ENCODE results near the gene DMRT1. TPM values are rescaled to one million over a fixed set of nuclear protein-coding genes. Genes with fewer than 3 reads are reported as not detected.
A peak's percentile ranks its signal among the peaks of the same experiment; 100 is the strongest.
"Not testable (repeated sequence)": the region's sequence is repeated elsewhere in the genome, so short reads cannot be mapped to it uniquely, and the experiment has no call there.

Gene DMRT1
- total RNA-seq, 1 donor from 2014 or later: 0.09 TPM

DNA sequence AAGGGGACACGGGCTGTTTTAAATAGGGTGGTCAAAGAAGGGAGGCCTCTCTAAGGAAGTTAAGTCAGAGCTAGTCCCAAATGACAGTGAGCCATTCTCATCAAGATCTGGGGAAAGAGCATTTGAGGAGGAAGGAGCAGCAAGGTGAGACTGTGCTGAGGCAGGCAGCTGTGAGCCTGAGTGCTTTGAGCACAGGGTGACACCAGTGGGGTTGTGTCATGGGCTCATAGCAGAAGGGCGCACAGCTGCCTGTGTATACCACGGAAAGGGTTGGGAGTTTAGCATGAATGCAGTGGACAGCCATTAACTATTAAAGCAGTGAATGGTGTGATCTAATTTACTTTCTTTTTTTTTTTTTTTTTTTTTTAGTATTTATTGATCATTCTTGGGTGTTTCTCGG is 19.2 kb downstream of the DMRT1 start:
- Histone ChIP-seq H3K4me3 (no peak overlapping the region), H4K20me1 (ENCODE audit: low read depth) (no peaks in the 10 kb centered on the region), H2AFZ (replicated peaks) (no peak overlapping the region), H3K4me2 (no peak overlapping the region), H3K9ac (no peak overlapping the region), H3K4me1 (no peaks in the 10 kb centered on the region), H3K36me3 (no peaks in the 10 kb centered on the region), H3K9me3 (ENCODE audit: low read depth) (no peaks in the 10 kb centered on the region), H3K79me2 (ENCODE audit: low read depth) (no peaks in the 10 kb centered on the region), H3F3A (ENCODE audit: low read depth) (no peaks in the 10 kb centered on the region), H3K27ac (no peak overlapping the region), H3K27me3 (no peaks in the 10 kb centered on the region)
- Mint-ChIP-seq H3K27me3 (ENCODE audit: insufficient read depth, low read depth) (peaks cover 5% of the 10 kb centered on the region), H3K4me3 (no peak overlapping the region), H3K27ac (no peak overlapping the region), H3K9me3 (peaks cover 10% of the 10 kb centered on the region), H3K36me3 (no peaks in the 10 kb centered on the region), H3K4me1 (no peaks in the 10 kb centered on the region)
- TF ChIP-seq, protein P1, sequence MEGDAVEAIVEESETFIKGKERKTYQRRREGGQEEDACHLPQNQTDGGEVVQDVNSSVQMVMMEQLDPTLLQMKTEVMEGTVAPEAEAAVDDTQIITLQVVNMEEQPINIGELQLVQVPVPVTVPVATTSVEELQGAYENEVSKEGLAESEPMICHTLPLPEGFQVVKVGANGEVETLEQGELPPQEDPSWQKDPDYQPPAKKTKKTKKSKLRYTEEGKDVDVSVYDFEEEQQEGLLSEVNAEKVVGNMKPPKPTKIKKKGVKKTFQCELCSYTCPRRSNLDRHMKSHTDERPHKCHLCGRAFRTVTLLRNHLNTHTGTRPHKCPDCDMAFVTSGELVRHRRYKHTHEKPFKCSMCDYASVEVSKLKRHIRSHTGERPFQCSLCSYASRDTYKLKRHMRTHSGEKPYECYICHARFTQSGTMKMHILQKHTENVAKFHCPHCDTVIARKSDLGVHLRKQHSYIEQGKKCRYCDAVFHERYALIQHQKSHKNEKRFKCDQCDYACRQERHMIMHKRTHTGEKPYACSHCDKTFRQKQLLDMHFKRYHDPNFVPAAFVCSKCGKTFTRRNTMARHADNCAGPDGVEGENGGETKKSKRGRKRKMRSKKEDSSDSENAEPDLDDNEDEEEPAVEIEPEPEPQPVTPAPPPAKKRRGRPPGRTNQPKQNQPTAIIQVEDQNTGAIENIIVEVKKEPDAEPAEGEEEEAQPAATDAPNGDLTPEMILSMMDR (IDR thresholded peaks at IDR 0.05): no peak
- no peak for TF ChIP-seq EZH2phosphoT487 (IDR thresholded peaks at IDR 0.05)
- TF ChIP-seq EZH2 (IDR thresholded peaks at IDR 0.05): no peak
- no peak for DNase-seq (ENCODE audit: low spot score)

DNA sequence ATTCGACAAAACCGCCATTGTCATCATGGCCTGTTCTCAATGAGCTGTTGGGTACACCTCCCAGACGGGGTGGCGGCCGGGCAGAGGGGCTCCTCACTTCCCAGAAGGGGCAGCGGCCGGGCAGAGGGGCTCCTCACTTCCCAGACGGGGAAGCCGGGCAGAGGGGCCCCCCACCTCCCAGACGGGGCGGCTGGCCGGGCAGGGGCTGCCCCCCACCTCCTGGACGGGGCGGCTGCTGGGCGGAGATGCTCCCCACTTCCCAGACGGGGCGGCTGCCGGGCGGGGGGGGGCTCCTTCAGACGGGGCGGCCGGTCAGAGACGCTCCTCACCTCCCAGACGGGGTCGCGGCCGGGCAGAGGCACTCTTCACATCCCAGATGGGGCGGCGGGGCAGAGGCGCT is 20.0 kb downstream of the DMRT1 start:
- not testable (repeated sequence) for H3K36me3 Mint-ChIP-seq; H3K27me3 Mint-ChIP-seq (ENCODE audit: insufficient read depth, low read depth); H2AFZ ChIP-seq (replicated peaks); H3K9me3 ChIP-seq (ENCODE audit: low read depth); H3K9ac ChIP-seq; H3K79me2 ChIP-seq (ENCODE audit: low read depth); H3K27ac Mint-ChIP-seq; H3K4me1 Mint-ChIP-seq; H3K27ac ChIP-seq; H3K36me3 ChIP-seq; H3K4me3 Mint-ChIP-seq; H3K4me2 ChIP-seq; H4K20me1 ChIP-seq (ENCODE audit: low read depth); DNase-seq (ENCODE audit: low spot score); H3K27me3 ChIP-seq; H3F3A ChIP-seq (ENCODE audit: low read depth); H3K4me1 ChIP-seq; H3K4me3 ChIP-seq
- peaks cover 10% of the 10 kb centered on the region for H3K9me3 Mint-ChIP-seq

DNA sequence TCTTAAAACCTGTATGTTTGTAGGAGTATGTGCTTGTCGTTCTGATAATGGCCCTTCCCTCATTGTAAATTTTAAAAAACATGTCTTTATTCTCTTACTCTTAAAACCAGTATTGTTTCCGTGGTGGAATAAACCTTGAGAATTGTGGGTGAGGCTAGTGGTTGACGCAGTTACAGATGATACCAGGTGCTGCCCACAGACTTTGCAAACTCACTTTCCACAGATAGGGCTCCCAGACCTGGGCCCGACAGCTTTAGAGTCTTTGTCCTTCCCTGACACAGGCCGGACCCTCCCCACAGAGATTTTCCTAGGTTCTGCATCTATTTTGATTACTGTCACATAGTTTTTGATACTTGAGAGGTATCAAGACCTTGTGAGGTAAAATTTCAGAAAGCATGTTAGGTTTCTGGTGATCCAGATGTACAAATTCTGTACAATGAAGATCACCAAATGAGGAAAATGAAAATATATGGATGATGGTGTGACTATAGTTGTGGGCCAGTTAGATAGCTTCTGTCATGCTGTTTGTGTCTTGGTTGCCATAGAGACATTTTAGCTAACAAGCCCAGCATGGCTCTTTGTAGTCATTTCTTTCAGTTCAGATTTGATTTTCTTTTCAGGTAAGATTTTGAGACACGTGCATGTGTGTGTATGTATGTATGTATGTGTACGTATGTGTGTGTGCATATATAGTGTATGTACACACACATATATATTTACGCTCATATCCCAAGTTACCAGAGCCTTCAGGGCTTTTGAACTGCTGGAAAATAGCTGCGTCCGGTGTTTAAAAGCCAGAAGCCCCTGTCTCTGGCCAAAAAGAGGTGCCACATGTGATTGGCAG is 33.8 kb downstream of the DMRT1 start:
- Histone ChIP-seq H3K4me3 (no peak overlapping the region), H3K27me3 (peaks cover 33% of the 10 kb centered on the region), H3K36me3 (no peaks in the 10 kb centered on the region), H3K9ac (no peak overlapping the region), H3K79me2 (ENCODE audit: low read depth) (no peaks in the 10 kb centered on the region), H3F3A (ENCODE audit: low read depth) (no peaks in the 10 kb centered on the region), H3K9me3 (ENCODE audit: low read depth) (no peaks in the 10 kb centered on the region), H4K20me1 (ENCODE audit: low read depth) (no peaks in the 10 kb centered on the region), H3K27ac (no peak overlapping the region), H3K4me1 (no peaks in the 10 kb centered on the region), H2AFZ (replicated peaks) (no peak overlapping the region), H3K4me2 (no peak overlapping the region)
- Mint-ChIP-seq H3K27ac (peak overlapping the region; percentile 74), H3K27me3 (ENCODE audit: insufficient read depth, low read depth) (no peaks in the 10 kb centered on the region), H3K4me3 (no peak overlapping the region), H3K36me3 (no peaks in the 10 kb centered on the region), H3K4me1 (peaks cover 6% of the 10 kb centered on the region), H3K9me3 (no peaks in the 10 kb centered on the region)
- no peak for TF ChIP-seq EZH2phosphoT487 (IDR thresholded peaks at IDR 0.05)
- no peak for DNase-seq (ENCODE audit: low spot score)

DNA sequence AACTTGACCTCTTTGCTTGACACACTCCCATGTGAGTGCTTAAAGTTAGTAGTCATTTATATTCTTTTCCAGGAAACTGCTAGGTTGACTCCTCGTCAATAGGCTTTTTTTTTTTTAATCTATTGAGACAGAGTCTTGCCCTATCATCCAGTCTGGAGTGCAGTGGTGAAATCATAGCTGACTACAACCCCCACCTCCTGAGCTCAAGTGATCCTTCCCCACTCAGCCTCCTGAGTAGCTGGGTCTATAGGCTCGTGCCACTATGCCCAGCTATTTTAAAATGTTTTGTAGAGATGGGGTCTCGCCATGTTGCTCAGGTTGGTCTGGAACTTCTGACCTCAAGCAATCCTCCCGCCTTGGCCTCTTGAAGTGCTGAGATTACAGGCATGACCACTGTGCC is 34.9 kb downstream of the DMRT1 start:
- no peaks in the 10 kb centered on the region for H3K9me3 Mint-ChIP-seq
- peaks cover 6% of the 10 kb centered on the region for H3K4me1 Mint-ChIP-seq
- Histone ChIP-seq H3K27me3 (peaks cover 33% of the 10 kb centered on the region), H2AFZ (replicated peaks) (no peak overlapping the region), H3K4me1 (no peaks in the 10 kb centered on the region), H3K9me3 (ENCODE audit: low read depth) (no peaks in the 10 kb centered on the region), H3K4me3 (no peak overlapping the region), H3K9ac (no peak overlapping the region), H3K36me3 (no peaks in the 10 kb centered on the region), H3K4me2 (no peak overlapping the region), H3K79me2 (ENCODE audit: low read depth) (no peaks in the 10 kb centered on the region), H4K20me1 (ENCODE audit: low read depth) (no peaks in the 10 kb centered on the region), H3F3A (ENCODE audit: low read depth) (no peaks in the 10 kb centered on the region), H3K27ac (no peak overlapping the region)
- no peaks in the 10 kb centered on the region for H3K36me3 Mint-ChIP-seq
- peaks cover 3% of the 10 kb centered on the region for H3K27me3 Mint-ChIP-seq (ENCODE audit: insufficient read depth, low read depth)
- H3K27ac Mint-ChIP-seq: no peak overlapping the region
- no peak for DNase-seq (ENCODE audit: low spot score)
- no peak overlapping the region for H3K4me3 Mint-ChIP-seq
- no peak for TF ChIP-seq EZH2 (IDR thresholded peaks at IDR 0.05)
- TF ChIP-seq, protein P1 (IDR thresholded peaks at IDR 0.05): no peak

Measured in neural progenitor cell (in vitro differentiated cells).